OCI-LY1 (cell line): ENCODE measurements around the gene C9.

Source experiments
- H2AFZ ChIP-seq: fragments of 200-600 bp; sonication (generic), shearing (Covaris generic); 2 replicates; pipeline ENCODE4 v1.6.0; 2014; ENCODE audit warnings: antibody characterized with exemption, mild to moderate bottlenecking, low read length
- H3F3A ChIP-seq: fragments of 200-600 bp; sonication (generic), shearing (Covaris generic); 2 replicates; pipeline ENCODE4 v1.6.0; 2014; ENCODE audit warnings: mild to moderate bottlenecking, antibody characterized with exemption, low read length, moderate library complexity; ENCODE audit not compliant: insufficient read depth
- H3K27ac ChIP-seq: fragments of 200-600 bp; sonication (generic); 2 replicates; pipeline ENCODE4 v1.5.1; 2014; ENCODE audit warnings: low read length, mixed run types, mild to moderate bottlenecking, low read depth; ENCODE audit not compliant: poor library complexity, severe bottlenecking
- H3K27me3 ChIP-seq: fragments of 200-600 bp; sonication (generic); 2 replicates; pipeline ENCODE4 v1.6.0; 2014; ENCODE audit warnings: antibody characterized with exemption, mild to moderate bottlenecking, low read length, moderate library complexity; ENCODE audit not compliant: insufficient read depth
- H3K36me3 ChIP-seq: fragments of 200-600 bp; sonication (generic); 2 replicates; pipeline ENCODE4 v1.6.1; 2014; ENCODE audit warnings: mild to moderate bottlenecking, antibody characterized with exemption, low read length, moderate library complexity, mixed read lengths; ENCODE audit not compliant: insufficient read depth
- H3K4me1 ChIP-seq: fragments of 200-600 bp; sonication (generic); 2 replicates; pipeline ENCODE4 v1.5.1; 2014; ENCODE audit warnings: mild to moderate bottlenecking, low read length, moderate library complexity; ENCODE audit not compliant: insufficient read depth, severe bottlenecking
- H3K4me2 ChIP-seq: fragments of 200-600 bp; sonication (generic), shearing (Covaris generic); 2 replicates; pipeline ENCODE4 v1.6.1; 2014; ENCODE audit warnings: low read length
- H3K4me3 ChIP-seq: fragments of 200-600 bp; sonication (generic); 2 replicates; pipeline ENCODE4 v1.5.1; 2014; ENCODE audit warnings: low read length, low read depth, mild to moderate bottlenecking, mixed read lengths; ENCODE audit not compliant: poor library complexity, severe bottlenecking
- H3K79me2 ChIP-seq: fragments of 200-600 bp; shearing (Covaris generic); 2 replicates; pipeline ENCODE4 v1.6.1; 2016; ENCODE audit warnings: mixed run types, low read length, mixed read lengths; ENCODE audit not compliant: insufficient read depth
- H3K9ac ChIP-seq: fragments of 200-600 bp; sonication (generic), shearing (Covaris generic); 2 replicates; pipeline ENCODE4 v1.6.1; 2014; ENCODE audit warnings: mild to moderate bottlenecking, low read length, mixed read lengths
- H3K9me2 ChIP-seq: fragments of 200-600 bp; sonication (generic), shearing (Covaris generic); 2 replicates; pipeline ENCODE4 v1.6.1; 2014; ENCODE audit warnings: low read depth, mild to moderate bottlenecking, low read length, mixed read lengths
- H3K9me3 ChIP-seq: fragments of 200-600 bp; shearing (Covaris generic); 2 replicates; pipeline ENCODE4 v1.6.1; 2014; ENCODE audit warnings: low read length, mixed read lengths
- H4K20me1 ChIP-seq: fragments of 200-600 bp; sonication (generic), shearing (Covaris generic); 2 replicates; pipeline ENCODE4 v1.6.0; 2016; ENCODE audit warnings: mild to moderate bottlenecking, low read length; ENCODE audit not compliant: insufficient read depth
- CTCF ChIP-seq: fragments of 200-600 bp; sonication (generic), shearing (Covaris generic); IDR thresholded peaks from 2 replicates; pipeline ENCODE4 v1.5.1; 2017; ENCODE audit warnings: mild to moderate bottlenecking, antibody characterized with exemption, low read length, moderate library complexity, mixed read lengths
- EZH2 ChIP-seq: fragments of 200-600 bp; sonication (generic), shearing (Covaris generic); IDR thresholded peaks from 2 replicates; pipeline ENCODE4 v1.8.0; 2017; ENCODE audit warnings: borderline replicate concordance, mixed run types, mild to moderate bottlenecking, antibody characterized with exemption, low read length, moderate library complexity, mixed read lengths

Gene C9

GRCh38 chr5:39368116-39368515 lies 3.8 kb upstream of the C9 start:
- H4K20me1 ChIP-seq: no peaks in the 10 kb centered on the region
- H3K27me3 ChIP-seq: no peaks in the 10 kb centered on the region
- TF ChIP-seq EZH2: no peak
- TF ChIP-seq CTCF: no peak
- peaks cover 74% of the 10 kb centered on the region for H3K4me1 ChIP-seq
- H3K9ac ChIP-seq: peak overlapping the region; percentile 49
- H3K79me2 ChIP-seq: no peaks in the 10 kb centered on the region
- peak overlapping the region; percentile 43 for H3K4me2 ChIP-seq
- peak overlapping the region; percentile 93 for H3K27ac ChIP-seq
- no peak overlapping the region for H3K4me3 ChIP-seq
- H3F3A ChIP-seq: no peaks in the 10 kb centered on the region
- H2AFZ ChIP-seq: no peak overlapping the region
- no peaks in the 10 kb centered on the region for H3K9me3 ChIP-seq
- H3K9me2 ChIP-seq: no peaks in the 10 kb centered on the region
- no peaks in the 10 kb centered on the region for H3K36me3 ChIP-seq

GRCh38 chr5:39367711-39368110 lies 3.4 kb upstream of the C9 start:
- Histone ChIP-seq H3K4me2 (peak overlapping the region; percentile 43), H3K27ac (peak overlapping the region; percentile 93), H3K9me3 (no peaks in the 10 kb centered on the region), H3K9me2 (no peaks in the 10 kb centered on the region), H3K27me3 (no peaks in the 10 kb centered on the region), H3F3A (no peaks in the 10 kb centered on the region), H2AFZ (no peak overlapping the region), H3K4me1 (peaks cover 74% of the 10 kb centered on the region), H3K9ac (no peak overlapping the region), H3K4me3 (no peak overlapping the region), H3K36me3 (no peaks in the 10 kb centered on the region), H4K20me1 (no peaks in the 10 kb centered on the region), H3K79me2 (no peaks in the 10 kb centered on the region)
- TF ChIP-seq EZH2: no peak
- TF ChIP-seq CTCF: no peak

GRCh38 chr5:39363217-39363616 lies 1.1 kb downstream of the C9 start:
- Histone ChIP-seq H2AFZ (no peak overlapping the region), H3K9me2 (no peaks in the 10 kb centered on the region), H3K9me3 (no peaks in the 10 kb centered on the region), H3K79me2 (no peaks in the 10 kb centered on the region), H3K4me1 (peaks cover 46% of the 10 kb centered on the region), H3F3A (no peaks in the 10 kb centered on the region), H3K36me3 (no peaks in the 10 kb centered on the region), H3K27me3 (no peaks in the 10 kb centered on the region), H3K4me2 (no peak overlapping the region), H3K9ac (no peak overlapping the region), H3K27ac (peak overlapping the region; percentile 50), H3K4me3 (no peak overlapping the region), H4K20me1 (no peaks in the 10 kb centered on the region)
- TF ChIP-seq CTCF: no peak
- TF ChIP-seq EZH2: no peak
